ENCODE results near the gene PCNX1.

Gene PCNX1

GRCh38 chr14:70887737-70888499 lies 19.3 kb upstream of the PCNX1 start:
- Histone ChIP-seq H3K4me1 (ENCODE audit: control extremely low read depth in 1 of 4, control insufficient read depth in 4 of 4, insufficient read depth in 4 of 4, low read length in 3 of 4) (peaks cover 53 to 67% (median 62%) of the 10 kb centered on the region in 4 experiments), H3K27me3 (replicated peaks in 2 of 5; ENCODE audit: control insufficient read depth in 4 of 5, insufficient read depth in 5 of 5, low read length in 4 of 5) (no peaks in the 10 kb centered on the region), H3K9me3 (ENCODE audit: control extremely low read depth in 1 of 5, control insufficient read depth in 4 of 5, insufficient read depth in 2 of 5, low read depth in 1 of 5, low read length in 4 of 5) (no peaks in the 10 kb centered on the region), H3K4me3 (ENCODE audit: control insufficient read depth in 1 of 7, extremely low read depth in 1 of 7, insufficient read depth in 4 of 7, low read depth in 2 of 7, low read length in 6 of 7) (peak overlapping the region in 3 of 7 experiments; percentile 36 to 62 (median 47)), H3K36me3 (ENCODE audit: control insufficient read depth in 4 of 4, insufficient read depth in 4 of 4, low read length in 3 of 4) (no peaks in the 10 kb centered on the region), H3K27ac (ENCODE audit: insufficient read depth in 1 of 2, low read depth in 1 of 2, low read length in 2 of 2, poor library complexity in 1 of 2, severe bottlenecking in 2 of 2) (no peak overlapping the region)
- ChIA-PET POLR2A (no interaction called here), CTCF (interaction anchor here (0.8 to 6.9 kb wide), 11 partner anchors 8 to 99 kb away, joined by 3 to 46 read pairs (median 5); partner anchors contain the start of gene PCNX1)
- no CpG with 5 or more reads among the region's 3 CpGs for WGBS (ENCODE audit: insufficient coverage)
- DNase-seq: no peak

- no peaks in the 10 kb centered on the region for H3K36me3 ChIP-seq (ENCODE audit: control insufficient read depth in 4 of 4, insufficient read depth in 4 of 4, low read length in 3 of 4)
- H3K9me3 ChIP-seq (ENCODE audit: control extremely low read depth in 1 of 5, control insufficient read depth in 4 of 5, insufficient read depth in 2 of 5, low read depth in 1 of 5, low read length in 4 of 5): no peaks in the 10 kb centered on the region
- H3K27ac ChIP-seq (ENCODE audit: insufficient read depth in 1 of 2, low read depth in 1 of 2, low read length in 2 of 2, poor library complexity in 1 of 2, severe bottlenecking in 2 of 2): no peak overlapping the region
- CTCF ChIA-PET: interaction anchor here (0.8 to 6.9 kb wide), 6 partner anchors 12 to 98 kb away, joined by 3 to 38 read pairs (median 4); partner anchors contain the start of gene PCNX1
- POLR2A ChIA-PET: no interaction called here
- no peak overlapping the region for H3K4me3 ChIP-seq (ENCODE audit: control insufficient read depth in 1 of 7, extremely low read depth in 1 of 7, insufficient read depth in 4 of 7, low read depth in 2 of 7, low read length in 6 of 7)
- peak in 1 of 3 donors; percentile 10 for DNase-seq
- no CpG with 5 or more reads among the region's 1 CpG for WGBS (ENCODE audit: insufficient coverage)
- peaks cover 47 to 61% (median 56%) of the 10 kb centered on the region in 4 experiments for H3K4me1 ChIP-seq (ENCODE audit: control extremely low read depth in 1 of 4, control insufficient read depth in 4 of 4, insufficient read depth in 4 of 4, low read length in 3 of 4)
- H3K27me3 ChIP-seq (replicated peaks in 2 of 5; ENCODE audit: control insufficient read depth in 4 of 5, insufficient read depth in 5 of 5, low read length in 4 of 5): no peaks in the 10 kb centered on the region
Measured at GRCh38 chr14:70888681-70889175, 18.5 kb upstream of the PCNX1 start.

GRCh38 chr14:70889555-70889954 lies 17.7 kb upstream of the PCNX1 start:
- peaks cover 42 to 56% (median 50%) of the 10 kb centered on the region in 4 experiments for H3K4me1 ChIP-seq (ENCODE audit: control extremely low read depth in 1 of 4, control insufficient read depth in 4 of 4, insufficient read depth in 4 of 4, low read length in 3 of 4)
- WGBS (ENCODE audit: insufficient coverage): 98% methylated on average over 5 of the region's 5 CpGs

GRCh38 chr14:70890826-70891659 lies 16.2 kb upstream of the PCNX1 start:
- ChIA-PET POLR2A (no interaction called here), CTCF (interaction anchor here (5.4 kb wide), 1 partner anchor 15 kb away, joined by 38 read pairs; the partner anchor contains the start of gene PCNX1)
- WGBS (ENCODE audit: insufficient coverage): 75% methylated on average over 3 of the region's 5 CpGs

More at GRCh38 chr14:70889555-70889954, 17.7 kb upstream of the PCNX1 start:
- Histone ChIP-seq H3K27ac (ENCODE audit: insufficient read depth in 1 of 2, low read depth in 1 of 2, low read length in 2 of 2, poor library complexity in 1 of 2, severe bottlenecking in 2 of 2) (no peak overlapping the region), H3K36me3 (ENCODE audit: control insufficient read depth in 4 of 4, insufficient read depth in 4 of 4, low read length in 3 of 4) (no peaks in the 10 kb centered on the region), H3K4me3 (ENCODE audit: control insufficient read depth in 1 of 7, extremely low read depth in 1 of 7, insufficient read depth in 4 of 7, low read depth in 2 of 7, low read length in 6 of 7) (no peak overlapping the region), H3K27me3 (replicated peaks in 2 of 5; ENCODE audit: control insufficient read depth in 4 of 5, insufficient read depth in 5 of 5, low read length in 4 of 5) (no peaks in the 10 kb centered on the region), H3K9me3 (ENCODE audit: control extremely low read depth in 1 of 5, control insufficient read depth in 4 of 5, insufficient read depth in 2 of 5, low read depth in 1 of 5, low read length in 4 of 5) (no peaks in the 10 kb centered on the region)
- DNase-seq: no peak
- ChIA-PET CTCF (interaction anchor here (1.1 to 6.9 kb wide), 4 partner anchors 11 to 82 kb away, joined by 3 to 38 read pairs (median 4); partner anchors contain the start of gene PCNX1), POLR2A (no interaction called here)

GRCh38 chr14:70891737-70892136 lies 15.5 kb upstream of the PCNX1 start:
- H3K36me3 ChIP-seq (ENCODE audit: control insufficient read depth in 4 of 4, insufficient read depth in 4 of 4, low read length in 3 of 4): no peaks in the 10 kb centered on the region
- no peak overlapping the region for H3K4me3 ChIP-seq (ENCODE audit: control insufficient read depth in 1 of 7, extremely low read depth in 1 of 7, insufficient read depth in 4 of 7, low read depth in 2 of 7, low read length in 6 of 7)
- CTCF ChIA-PET: interaction anchor here (5.4 kb wide), 1 partner anchor 14 kb away, joined by 38 read pairs; the partner anchor contains the start of gene PCNX1
- DNase-seq: no peak
- WGBS (ENCODE audit: insufficient coverage): no CpG with 5 or more reads among the region's 2 CpGs
- peaks cover 21 to 34% (median 31%) of the 10 kb centered on the region in 4 experiments for H3K4me1 ChIP-seq (ENCODE audit: control extremely low read depth in 1 of 4, control insufficient read depth in 4 of 4, insufficient read depth in 4 of 4, low read length in 3 of 4)
- H3K9me3 ChIP-seq (ENCODE audit: control extremely low read depth in 1 of 5, control insufficient read depth in 4 of 5, insufficient read depth in 2 of 5, low read depth in 1 of 5, low read length in 4 of 5): peaks cover 0 to 3% (median 0%) of the 10 kb centered on the region in 5 experiments
- POLR2A ChIA-PET: no interaction called here
- H3K27ac ChIP-seq (ENCODE audit: insufficient read depth in 1 of 2, low read depth in 1 of 2, low read length in 2 of 2, poor library complexity in 1 of 2, severe bottlenecking in 2 of 2): no peak overlapping the region
- H3K27me3 ChIP-seq (replicated peaks in 2 of 5; ENCODE audit: control insufficient read depth in 4 of 5, insufficient read depth in 5 of 5, low read length in 4 of 5): no peaks in the 10 kb centered on the region

More at GRCh38 chr14:70890826-70891659, 16.2 kb upstream of the PCNX1 start:
- Histone ChIP-seq H3K36me3 (ENCODE audit: control insufficient read depth in 4 of 4, insufficient read depth in 4 of 4, low read length in 3 of 4) (no peaks in the 10 kb centered on the region), H3K9me3 (ENCODE audit: control extremely low read depth in 1 of 5, control insufficient read depth in 4 of 5, insufficient read depth in 2 of 5, low read depth in 1 of 5, low read length in 4 of 5) (no peaks in the 10 kb centered on the region), H3K27ac (ENCODE audit: insufficient read depth in 1 of 2, low read depth in 1 of 2, low read length in 2 of 2, poor library complexity in 1 of 2, severe bottlenecking in 2 of 2) (no peak overlapping the region), H3K27me3 (replicated peaks in 2 of 5; ENCODE audit: control insufficient read depth in 4 of 5, insufficient read depth in 5 of 5, low read length in 4 of 5) (no peaks in the 10 kb centered on the region), H3K4me1 (ENCODE audit: control extremely low read depth in 1 of 4, control insufficient read depth in 4 of 4, insufficient read depth in 4 of 4, low read length in 3 of 4) (peaks cover 28 to 41% (median 37%) of the 10 kb centered on the region in 4 experiments), H3K4me3 (ENCODE audit: control insufficient read depth in 1 of 7, extremely low read depth in 1 of 7, insufficient read depth in 4 of 7, low read depth in 2 of 7, low read length in 6 of 7) (no peak overlapping the region)
- DNase-seq: peak in 1 of 3 donors; percentile 20

GRCh38 chr14:70893062-70893845 lies 14.0 kb upstream of the PCNX1 start:
- peaks cover 7 to 19% (median 16%) of the 10 kb centered on the region in 4 experiments for H3K4me1 ChIP-seq (ENCODE audit: control extremely low read depth in 1 of 4, control insufficient read depth in 4 of 4, insufficient read depth in 4 of 4, low read length in 3 of 4)
- no peak for DNase-seq
- no peak overlapping the region for H3K4me3 ChIP-seq (ENCODE audit: control insufficient read depth in 1 of 7, extremely low read depth in 1 of 7, insufficient read depth in 4 of 7, low read depth in 2 of 7, low read length in 6 of 7)
- H3K36me3 ChIP-seq (ENCODE audit: control insufficient read depth in 4 of 4, insufficient read depth in 4 of 4, low read length in 3 of 4): no peaks in the 10 kb centered on the region
- H3K9me3 ChIP-seq (ENCODE audit: control extremely low read depth in 1 of 5, control insufficient read depth in 4 of 5, insufficient read depth in 2 of 5, low read depth in 1 of 5, low read length in 4 of 5): peaks cover 0 to 3% (median 0%) of the 10 kb centered on the region in 5 experiments
- no peaks in the 10 kb centered on the region for H3K27me3 ChIP-seq (replicated peaks in 2 of 5; ENCODE audit: control insufficient read depth in 4 of 5, insufficient read depth in 5 of 5, low read length in 4 of 5)
- WGBS (ENCODE audit: insufficient coverage): 96% methylated on average over 7 of the region's 13 CpGs
- POLR2A ChIA-PET: no interaction called here
- H3K27ac ChIP-seq (ENCODE audit: insufficient read depth in 1 of 2, low read depth in 1 of 2, low read length in 2 of 2, poor library complexity in 1 of 2, severe bottlenecking in 2 of 2): no peak overlapping the region
- CTCF ChIA-PET: interaction anchor here (5.4 kb wide), 1 partner anchor 12 kb away, joined by 38 read pairs; the partner anchor contains the start of gene PCNX1
